ENCODE data around the gene TOX2.
A peak's percentile ranks its signal among the peaks of the same experiment; 100 is the strongest.

The TOX2 gene

GRCh38 chr20:44019638-44020335 lies 105.1 kb downstream of the TOX2 start:
- DNase-seq (ENCODE audit: low spot score) = peak; percentile 49

- no peak for DNase-seq (ENCODE audit: low spot score)
These were observed 105.9 kb downstream of the TOX2 start for GRCh38 chr20:44020406-44021148.

- DNase-seq (ENCODE audit: low spot score) = no peak
These were observed 106.5 kb downstream of the TOX2 start for GRCh38 chr20:44021186-44021585.

- DNase-seq (ENCODE audit: low spot score) = no peak
These were observed 107.2 kb downstream of the TOX2 start for GRCh38 chr20:44021900-44022299.

GRCh38 chr20:44022464-44022863 lies 107.8 kb downstream of the TOX2 start:
- no peak for DNase-seq (ENCODE audit: low spot score)

GRCh38 chr20:44023515-44024371 lies 109.1 kb downstream of the TOX2 start:
- DNase-seq (ENCODE audit: low spot score) = no peak

- DNase-seq (ENCODE audit: low spot score) = no peak
These were observed 110.3 kb downstream of the TOX2 start for GRCh38 chr20:44024820-44025580.

- no peak for DNase-seq (ENCODE audit: low spot score)
These were observed 111.1 kb downstream of the TOX2 start for GRCh38 chr20:44025756-44026155.

GRCh38 chr20:44026647-44027342 lies 112.1 kb downstream of the TOX2 start:
- DNase-seq (ENCODE audit: low spot score) = no peak

- DNase-seq (ENCODE audit: low spot score) = no peak
These were observed 112.8 kb downstream of the TOX2 start for GRCh38 chr20:44027343-44028002.

GRCh38 chr20:44028003-44028730 lies 113.5 kb downstream of the TOX2 start:
- no peak for DNase-seq (ENCODE audit: low spot score)

- no peak for DNase-seq (ENCODE audit: low spot score)
These were observed 114.5 kb downstream of the TOX2 start for GRCh38 chr20:44028868-44029847.

- DNase-seq (ENCODE audit: low spot score) = no peak
These were observed 115.2 kb downstream of the TOX2 start for GRCh38 chr20:44029848-44030230.

- no peak for DNase-seq (ENCODE audit: low spot score)
These were observed 115.7 kb downstream of the TOX2 start for GRCh38 chr20:44030394-44030793.

GRCh38 chr20:44031001-44031574 lies 116.4 kb downstream of the TOX2 start:
- DNase-seq (ENCODE audit: low spot score) = no peak

GRCh38 chr20:44031781-44032582 lies 117.3 kb downstream of the TOX2 start:
- DNase-seq (ENCODE audit: low spot score) = no peak

GRCh38 chr20:44032583-44033331 lies 118.1 kb downstream of the TOX2 start:
- DNase-seq (ENCODE audit: low spot score) = no peak
